ENCODE measurements around the gene SNAPIN.

GRCh38 chr1:153610334-153610733, 48.2 kb upstream of the SNAPIN start:
- TF ChIP-seq POLR2A (IDR thresholded peaks at IDR 0.05): no peak
- TF ChIP-seq CTCF (IDR thresholded peaks at IDR 0.05 in 4 of 5, conservative IDR thresholded peaks at IDR 0.05 in 1 of 5): no peak

All from gastrocnemius medialis (tissue), 4 donors.